NCI-H774 (cell line): ENCODE measurements around the gene ANO9.

ENCODE experiments used
- DNase-seq: peaks from one replicate; lab custom pipeline; 2025; lab: John Stamatoyannopoulos, UW

The ANO9 gene, protein sequence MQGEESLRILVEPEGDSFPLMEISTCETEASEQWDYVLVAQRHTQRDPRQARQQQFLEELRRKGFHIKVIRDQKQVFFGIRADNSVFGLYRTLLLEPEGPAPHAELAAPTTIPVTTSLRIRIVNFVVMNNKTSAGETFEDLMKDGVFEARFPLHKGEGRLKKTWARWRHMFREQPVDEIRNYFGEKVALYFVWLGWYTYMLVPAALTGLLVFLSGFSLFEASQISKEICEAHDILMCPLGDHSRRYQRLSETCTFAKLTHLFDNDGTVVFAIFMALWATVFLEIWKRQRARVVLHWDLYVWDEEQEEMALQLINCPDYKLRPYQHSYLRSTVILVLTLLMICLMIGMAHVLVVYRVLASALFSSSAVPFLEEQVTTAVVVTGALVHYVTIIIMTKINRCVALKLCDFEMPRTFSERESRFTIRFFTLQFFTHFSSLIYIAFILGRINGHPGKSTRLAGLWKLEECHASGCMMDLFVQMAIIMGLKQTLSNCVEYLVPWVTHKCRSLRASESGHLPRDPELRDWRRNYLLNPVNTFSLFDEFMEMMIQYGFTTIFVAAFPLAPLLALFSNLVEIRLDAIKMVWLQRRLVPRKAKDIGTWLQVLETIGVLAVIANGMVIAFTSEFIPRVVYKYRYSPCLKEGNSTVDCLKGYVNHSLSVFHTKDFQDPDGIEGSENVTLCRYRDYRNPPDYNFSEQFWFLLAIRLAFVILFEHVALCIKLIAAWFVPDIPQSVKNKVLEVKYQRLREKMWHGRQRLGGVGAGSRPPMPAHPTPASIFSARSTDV

DNA sequence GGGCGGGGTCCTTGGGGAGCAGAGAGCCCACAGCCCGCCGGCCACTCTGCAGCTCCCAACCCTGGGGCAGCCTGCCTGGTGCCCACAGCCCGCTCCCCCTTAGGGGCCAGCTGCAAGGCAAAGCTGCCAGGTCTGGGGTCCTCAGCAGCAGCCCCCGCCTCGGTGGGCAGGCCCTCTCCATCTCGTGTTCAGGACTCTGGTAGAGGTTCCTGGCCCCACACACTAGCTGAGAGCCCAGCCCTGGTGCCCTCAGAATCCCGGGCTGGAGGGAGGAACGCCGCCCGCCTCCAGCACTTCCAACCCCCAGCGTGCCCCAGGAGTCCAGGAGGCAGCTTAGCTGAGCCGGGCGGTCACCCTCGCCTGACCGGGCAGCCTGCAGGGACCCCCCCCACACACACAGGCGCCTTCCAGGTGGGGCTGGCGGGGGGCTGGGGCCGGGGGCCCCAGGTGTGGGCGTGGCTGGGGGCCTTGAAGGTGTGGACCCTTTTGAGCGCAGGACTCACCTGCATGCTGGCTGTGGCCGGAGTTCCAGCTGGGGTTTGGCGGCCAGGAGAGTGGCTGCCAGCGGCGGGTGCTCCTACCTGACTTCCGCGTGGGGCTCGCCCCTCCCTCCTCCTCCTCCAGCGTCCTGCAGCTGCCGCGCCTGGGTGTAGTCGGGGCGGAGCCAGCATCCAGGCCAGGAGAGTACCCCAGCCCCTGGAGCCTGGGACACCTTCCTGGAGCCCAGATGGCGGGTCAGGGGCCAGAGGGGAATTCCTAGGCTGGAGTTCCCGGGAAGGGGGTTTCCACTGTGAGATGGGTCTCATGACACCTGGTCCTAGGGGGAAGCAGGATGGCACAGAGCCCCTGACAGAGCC is at the start of gene ANO9:
Gene ANO9, minus strand, starts transcription at position 594 of the 857 bp plus-strand sequence. Its CDS starts 85 bp downstream, at position 509.
- peak; percentile 71 for DNase-seq

- DNase-seq = no peak
Measured at GRCh38 chr11:491358-491757, 49.5 kb upstream of the ANO9 start.

DNA sequence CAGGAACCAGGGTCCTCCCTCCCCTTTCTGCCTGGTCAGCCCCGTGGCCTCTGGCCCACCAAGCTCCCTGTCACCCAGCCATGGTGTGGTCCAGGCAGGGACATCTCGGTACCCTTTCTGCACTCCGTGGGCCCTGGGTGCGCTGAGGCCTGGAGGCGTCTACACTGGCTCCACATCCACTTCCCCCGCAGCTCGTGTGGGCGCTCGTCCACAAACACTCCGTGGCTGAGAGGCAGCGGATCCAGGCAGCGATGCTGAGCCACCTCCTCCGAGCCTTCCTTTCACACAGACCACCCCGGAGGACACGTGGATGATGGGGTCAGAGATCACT is 49.1 kb upstream of the ANO9 start:
- no peak for DNase-seq

GRCh38 chr11:490186-490929 is 48.5 kb upstream of the ANO9 start:
- no peak for DNase-seq

GRCh38 chr11:489610-490185 is 47.9 kb upstream of the ANO9 start:
- no peak for DNase-seq

GRCh38 chr11:488992-489391 is 47.2 kb upstream of the ANO9 start:
- DNase-seq = no peak

GRCh38 chr11:488579-488978 is 46.8 kb upstream of the ANO9 start:
- DNase-seq = no peak

DNA sequence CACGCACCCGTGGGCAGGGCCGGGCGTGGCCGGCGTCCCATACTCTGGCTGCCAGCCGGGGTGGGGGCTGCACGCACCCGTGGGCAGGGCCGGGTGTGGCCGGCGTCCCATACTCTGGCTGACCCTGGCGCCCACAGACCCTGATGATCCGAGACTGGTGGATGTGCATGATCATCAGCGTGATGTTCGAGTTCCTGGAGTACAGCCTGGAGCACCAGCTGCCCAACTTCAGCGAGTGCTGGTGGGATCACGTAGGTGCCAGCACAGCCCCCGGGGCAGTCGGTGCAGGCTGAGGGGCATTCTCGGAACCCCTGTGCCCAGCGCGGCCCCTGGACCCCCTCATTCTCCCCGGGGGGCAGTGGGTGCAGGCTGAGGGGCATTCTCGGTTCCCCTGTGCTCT is 46.3 kb upstream of the ANO9 start:
- DNase-seq = no peak

GRCh38 chr11:487571-488021 is 45.8 kb upstream of the ANO9 start:
- no peak for DNase-seq

DNA sequence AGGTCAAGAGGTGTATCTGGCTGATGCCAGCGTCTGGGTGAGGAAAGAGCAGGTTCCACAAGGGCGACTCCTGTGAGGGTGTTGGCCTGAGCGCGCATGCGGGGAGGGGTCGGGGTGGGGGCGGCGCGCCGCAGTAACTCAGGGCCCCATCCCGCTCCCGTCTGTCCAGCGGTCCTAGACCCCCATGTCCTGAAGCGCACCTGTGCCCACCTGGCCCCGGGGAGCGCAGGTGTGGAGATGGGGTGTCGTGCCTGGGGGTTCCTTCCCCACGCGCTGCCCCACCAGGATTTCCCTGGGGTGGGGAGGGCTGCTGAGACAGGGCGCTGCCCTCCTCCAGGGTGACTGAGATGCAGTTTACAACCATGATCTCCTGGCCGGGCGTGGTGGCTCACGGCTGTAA is 44.4 kb upstream of the ANO9 start:
- no peak for DNase-seq

DNA sequence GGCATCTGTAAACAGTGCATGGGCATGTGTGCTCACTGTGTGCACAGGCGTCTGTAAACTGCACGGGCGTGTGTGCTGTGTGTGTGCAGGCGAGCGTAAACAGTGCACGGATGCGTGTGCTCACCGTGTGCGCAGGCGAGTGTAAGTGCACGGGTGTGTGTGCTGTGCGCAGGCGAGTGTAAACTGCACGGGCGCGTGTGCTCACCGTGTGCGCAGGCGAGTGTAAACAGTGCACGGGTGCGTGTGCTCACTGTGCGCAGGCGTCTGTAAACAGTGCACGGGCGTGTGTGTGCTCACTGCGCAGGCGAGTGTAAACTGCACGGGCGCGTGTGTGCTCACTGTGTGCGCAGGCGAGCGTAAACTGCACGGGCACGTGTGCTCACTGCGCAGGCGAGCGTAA is 42.8 kb upstream of the ANO9 start:
- no peak for DNase-seq

GRCh38 chr11:479311-479710 is 37.5 kb upstream of the ANO9 start:
- no peak for DNase-seq

GRCh38 chr11:477052-477715 is 35.4 kb upstream of the ANO9 start:
- DNase-seq = no peak

DNA sequence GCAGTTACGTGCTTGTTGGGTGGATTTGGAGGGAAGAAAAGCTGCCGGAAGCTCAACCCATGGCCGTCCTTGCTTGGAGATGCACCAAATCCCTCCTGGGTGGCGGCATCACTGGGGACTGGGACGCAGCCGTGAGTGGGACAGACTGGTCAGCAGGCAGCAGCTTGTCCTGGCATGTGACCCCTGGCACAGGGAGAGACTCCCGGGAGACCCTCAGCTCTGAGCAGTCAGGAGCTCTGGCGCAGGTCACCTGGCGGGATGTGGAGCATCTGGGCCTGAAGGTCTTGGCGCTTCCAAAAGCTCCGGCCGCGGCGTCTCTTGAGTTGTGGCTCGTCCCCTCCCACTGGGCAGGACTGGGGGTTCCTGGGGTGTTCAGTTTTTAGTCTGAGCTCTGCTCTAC is 34.6 kb upstream of the ANO9 start:
- DNase-seq = no peak

DNA sequence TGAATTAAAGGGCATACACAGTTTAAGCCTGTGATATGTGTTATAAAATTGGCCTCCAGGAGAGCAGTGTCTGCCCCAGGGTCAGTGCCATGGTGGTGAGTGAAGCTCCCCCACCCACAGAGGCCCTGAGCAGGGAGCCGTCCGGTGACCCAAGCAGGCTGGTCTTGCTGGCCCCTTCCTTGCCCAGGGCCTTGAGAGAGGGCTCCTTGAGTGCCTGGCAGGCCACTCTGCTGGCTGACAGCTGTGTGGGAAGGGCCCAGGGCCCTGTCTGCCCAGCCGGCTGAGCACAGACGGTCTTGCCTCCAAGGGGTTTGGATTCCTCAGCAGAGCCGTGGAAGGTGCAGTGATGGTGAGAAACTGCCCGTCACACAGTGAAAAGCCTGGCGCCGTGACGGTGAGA is 34.1 kb upstream of the ANO9 start:
- DNase-seq = no peak

- no peak for DNase-seq
Measured at GRCh38 chr11:474914-475506, 33.2 kb upstream of the ANO9 start.

DNA sequence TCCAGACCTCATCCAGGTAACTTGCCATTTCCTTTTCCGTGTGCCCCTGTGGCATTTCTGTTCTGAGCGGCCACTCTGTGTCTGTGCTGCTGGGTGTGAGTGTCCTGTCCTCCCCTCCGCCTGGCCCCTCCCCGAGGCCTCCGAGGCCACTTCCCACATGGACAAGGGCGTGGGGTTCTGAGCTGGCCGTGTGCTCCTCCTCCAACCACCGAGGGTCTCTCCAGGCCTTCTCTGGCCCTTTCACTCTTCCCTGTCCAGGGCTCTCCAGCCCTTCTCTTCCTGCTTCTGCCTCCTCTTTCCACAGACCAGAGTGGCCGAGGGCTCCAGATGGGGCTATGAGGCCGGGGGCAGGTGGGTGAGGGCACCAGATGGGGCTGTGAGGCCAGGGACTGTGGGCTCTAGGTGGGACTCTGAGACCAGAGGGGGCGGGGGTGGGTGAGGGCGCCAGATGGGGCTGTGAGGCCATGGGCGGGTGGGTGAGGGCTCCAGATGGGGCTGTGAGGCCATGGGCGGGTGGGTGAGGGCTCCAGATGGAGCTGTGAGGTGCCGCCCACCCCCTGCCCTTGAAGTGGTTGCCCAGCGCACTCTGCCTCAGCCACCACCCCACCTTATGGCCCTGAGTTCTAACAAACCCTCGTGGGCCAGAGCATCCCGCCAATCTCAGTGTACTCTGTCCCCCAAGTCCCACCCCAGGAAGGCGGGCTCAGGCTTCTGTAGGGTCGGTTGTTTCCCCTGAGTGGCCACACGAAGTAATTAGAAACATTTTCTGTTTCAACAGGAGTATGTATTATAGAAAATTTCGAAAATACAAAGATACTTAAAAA is 32.4 kb upstream of the ANO9 start:
- no peak for DNase-seq

- no peak for DNase-seq
Measured at GRCh38 chr11:473415-473814, 31.6 kb upstream of the ANO9 start.

GRCh38 chr11:472816-473215 is 31.0 kb upstream of the ANO9 start:
- DNase-seq = no peak

GRCh38 chr11:472272-472671 is 30.5 kb upstream of the ANO9 start:
- DNase-seq = no peak
